H9 (cell line): ENCODE measurements around the gene GLT1D1. TPM values are rescaled to one million over a fixed set of nuclear protein-coding genes. Genes with fewer than 3 reads are reported as not detected.
A peak's percentile ranks its signal among the peaks of the same experiment; 100 is the strongest.

ENCODE experiments used
- DNase-seq: peaks from one replicate; pipeline ENCODE4 v3.0.0-alpha.2; 2017
- H2AFZ ChIP-seq: one replicate; pipeline ENCODE4 v1.6.1; 2013; ENCODE audit warnings: mild to moderate bottlenecking, low read length, control low read depth, moderate library complexity
- H2AK5ac ChIP-seq: 2 replicates; pipeline ENCODE4 v1.6.1; 2013; ENCODE audit warnings: low read length, control low read depth, mixed read lengths; ENCODE audit not compliant: insufficient read length
- H2BK120ac ChIP-seq: one replicate; pipeline ENCODE4 v1.6.1; 2013; ENCODE audit warnings: low read depth, mild to moderate bottlenecking, low read length, control low read depth, inconsistent platforms; ENCODE audit not compliant: poor library complexity, severe bottlenecking
- H2BK12ac ChIP-seq: 2 replicates; pipeline ENCODE4 v1.6.1; 2013; ENCODE audit warnings: low read length, control low read depth, mixed read lengths, low read depth; ENCODE audit not compliant: insufficient read length
- H2BK15ac ChIP-seq: 2 replicates; pipeline ENCODE4 v1.6.1; 2013; ENCODE audit warnings: low read depth, low read length, control low read depth
- H2BK20ac ChIP-seq: one replicate; pipeline ENCODE4 v1.6.1; 2013; ENCODE audit warnings: low read depth, mild to moderate bottlenecking, low read length, control low read depth, inconsistent platforms; ENCODE audit not compliant: poor library complexity, severe bottlenecking
- H2BK5ac ChIP-seq: 2 replicates; pipeline ENCODE4 v1.6.1; 2013; ENCODE audit warnings: low read length, control low read depth, mixed read lengths; ENCODE audit not compliant: insufficient read length
- H3K14ac ChIP-seq: 2 replicates; pipeline ENCODE4 v1.6.1; 2013; ENCODE audit warnings: low read length, control low read depth; ENCODE audit not compliant: insufficient read depth
- H3K18ac ChIP-seq: 2 replicates; pipeline ENCODE4 v1.6.1; 2013; ENCODE audit warnings: low read depth, mild to moderate bottlenecking, mixed read lengths, low read length, control low read depth; ENCODE audit not compliant: insufficient read length
- H3K23ac ChIP-seq: 2 replicates; pipeline ENCODE4 v1.6.1; 2013; ENCODE audit warnings: low read length, control low read depth, mixed read lengths, low read depth; ENCODE audit not compliant: insufficient read length
- H3K23me2 ChIP-seq: 2 replicates; pipeline ENCODE4 v1.6.1; 2013; ENCODE audit warnings: low read depth, mild to moderate bottlenecking, mixed read lengths, low read length, control low read depth; ENCODE audit not compliant: insufficient read length, poor library complexity, severe bottlenecking
- H3K27ac ChIP-seq: 2 replicates; pipeline ENCODE4 v1.5.1; 2013; ENCODE audit warnings: low read length, control low read depth, mixed read lengths, low read depth; ENCODE audit not compliant: insufficient read length
- H3K27me3 ChIP-seq: 2 replicates; pipeline ENCODE4 v1.6.1; 2013; ENCODE audit warnings: low read length, control low read depth, inconsistent platforms; ENCODE audit not compliant: insufficient read depth
- H3K4ac ChIP-seq: 2 replicates; pipeline ENCODE4 v1.6.1; 2013; ENCODE audit warnings: low read depth, mild to moderate bottlenecking, control low read depth, inconsistent platforms, low read length, moderate library complexity
- H3K4me1 ChIP-seq: 2 replicates; pipeline ENCODE4 v1.6.1; 2013; ENCODE audit warnings: low read length, control low read depth, inconsistent platforms; ENCODE audit not compliant: insufficient read depth
- H3K4me2 ChIP-seq: 2 replicates; pipeline ENCODE4 v1.6.1; 2013; ENCODE audit warnings: low read length, control low read depth, mixed read lengths; ENCODE audit not compliant: insufficient read length, insufficient read depth
- H3K56ac ChIP-seq: 2 replicates; pipeline ENCODE4 v1.6.1; 2013; ENCODE audit warnings: low read depth, mild to moderate bottlenecking, mixed read lengths, low read length, control low read depth; ENCODE audit not compliant: insufficient read length
- H3K79me1 ChIP-seq: 2 replicates; pipeline ENCODE4 v1.6.1; 2013; ENCODE audit warnings: low read depth, mild to moderate bottlenecking, moderate library complexity, low read length, control low read depth, inconsistent platforms; ENCODE audit not compliant: insufficient read depth, poor library complexity, severe bottlenecking
- H3K79me2 ChIP-seq: 2 replicates; pipeline ENCODE4 v1.6.1; 2013; ENCODE audit warnings: low read length, control low read depth, inconsistent platforms; ENCODE audit not compliant: insufficient read depth
- H3K9ac ChIP-seq: 2 replicates; pipeline ENCODE4 v1.6.1; 2013; ENCODE audit warnings: low read length, control low read depth, mixed read lengths; ENCODE audit not compliant: insufficient read length; ENCODE audit errors: extremely low read depth
- H3K9me3 ChIP-seq: one replicate; pipeline ENCODE4 v1.6.1; 2013; ENCODE audit warnings: low read depth, low read length, inconsistent platforms; ENCODE audit not compliant: control insufficient read depth
- H3T11ph ChIP-seq: one replicate; pipeline ENCODE4 v1.6.1; 2013; ENCODE audit warnings: mild to moderate bottlenecking, low read length, control low read depth, inconsistent platforms
- H4K20me1 ChIP-seq: one replicate; pipeline ENCODE4 v1.6.1; 2013; ENCODE audit not compliant: control insufficient read depth, insufficient read length, insufficient read depth
- H4K5ac ChIP-seq: 2 replicates; pipeline ENCODE4 v1.6.1; 2013; ENCODE audit warnings: low read depth, mild to moderate bottlenecking, mixed read lengths, low read length, control low read depth; ENCODE audit not compliant: insufficient read length
- H4K8ac ChIP-seq: replicated peaks from 2 replicates; pipeline ENCODE4 v1.6.1; 2013; ENCODE audit warnings: low read length, control low read depth, mixed read lengths, low read depth; ENCODE audit not compliant: insufficient read length
- H4K91ac ChIP-seq: 2 replicates; pipeline ENCODE4 v1.6.1; 2013; ENCODE audit warnings: low read depth, mild to moderate bottlenecking, moderate library complexity, mixed read lengths, low read length, control low read depth; ENCODE audit not compliant: insufficient read length
- H3K27ac Mint-ChIP-seq, 3 experiments: 2 replicates in 2 of 3; 3 replicates in 1 of 3; pipeline ENCODE4 v1.8.0; 2020 to 2021; ENCODE audit warnings: mixed read lengths in 3 of 3, mild to moderate bottlenecking in 1 of 3, moderate library complexity in 1 of 3
- H3K27me3 Mint-ChIP-seq: 2 replicates; pipeline ENCODE4 v1.8.0; 2021; ENCODE audit warnings: low read depth, mild to moderate bottlenecking, moderate library complexity, mixed read lengths
- H3K36me3 Mint-ChIP-seq, 3 experiments: 2 replicates in 2 of 3; 3 replicates in 1 of 3; pipeline ENCODE4 v1.8.0; 2020 to 2021; ENCODE audit warnings: low read depth in 3 of 3, mixed read lengths in 3 of 3; ENCODE audit not compliant: insufficient read depth in 1 of 3
- H3K4me1 Mint-ChIP-seq, 2 experiments: 2 replicates each; pipeline ENCODE4 v1.8.0; 2020; ENCODE audit warnings: mixed read lengths in 2 of 2
- H3K4me3 Mint-ChIP-seq, 2 experiments: 2 replicates in 1 of 2; 3 replicates in 1 of 2; pipeline ENCODE4 v1.8.0; 2020 to 2021; ENCODE audit warnings: mild to moderate bottlenecking in 2 of 2, mixed read lengths in 2 of 2, moderate library complexity in 1 of 2
- H3K9me3 Mint-ChIP-seq, 2 experiments: 2 replicates in 1 of 2; 3 replicates in 1 of 2; pipeline ENCODE4 v1.8.0; 2020; ENCODE audit warnings: mild to moderate bottlenecking in 2 of 2, mixed read lengths in 2 of 2, moderate library complexity in 1 of 2
- CTCF ChIP-seq: fragments of 200-600 bp; sonication (generic); conservative IDR thresholded peaks from 3 replicates; pipeline ENCODE4 v1.8.0; 2021; ENCODE audit warnings: antibody characterized with exemption, mild to moderate bottlenecking
- WGBS: extraction: QIAGEN DNeasy Blood & Tissue Kit; methylation state at CpG from one replicate; pipeline ENCODE4 v1.1.7; 2013; ENCODE audit warnings: missing lambda C conversion rate, low lambda C conversion rate, mixed read lengths; ENCODE audit not compliant: insufficient read length; ENCODE audit errors: extremely low coverage; 5-methylcytosine and 5-hydroxymethylcytosine counted together
- total RNA-seq: library from RNA; stranded (reverse); gene quantifications from 2 replicates; pipeline ENCODE4 v1.2.1, GENCODE V29; 2021

Gene GLT1D1
- total RNA-seq, 1 experiment from 2014 or later: 7.0 TPM

DNA sequence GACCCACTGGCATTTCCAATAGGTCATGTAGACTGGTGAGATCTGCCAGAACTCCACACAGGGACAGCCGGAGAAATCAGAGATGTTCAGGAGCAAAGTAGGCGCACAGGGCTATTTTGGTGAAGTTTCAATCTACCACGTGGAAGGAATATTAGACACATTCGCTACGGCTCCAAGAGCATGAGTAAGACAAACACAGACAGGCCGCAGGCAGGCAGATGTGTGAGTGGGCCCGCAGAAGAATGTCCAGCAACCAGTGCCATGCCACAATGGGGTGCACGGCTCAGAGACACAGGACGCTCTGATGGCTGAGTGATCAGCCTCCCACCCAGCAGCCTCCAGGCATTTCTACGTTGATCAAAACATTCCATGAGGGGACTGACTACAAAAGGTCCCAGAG lies 39.9 kb upstream of the GLT1D1 start:
- H4K5ac ChIP-seq: no peak overlapping the region
- H2BK5ac ChIP-seq: no peak overlapping the region
- H2BK15ac ChIP-seq: no peak overlapping the region
- no peak overlapping the region for H2BK12ac ChIP-seq
- H3K79me2 ChIP-seq: peaks cover 39% of the 10 kb centered on the region
- H3K9me3 ChIP-seq: no peaks in the 10 kb centered on the region
- no peak overlapping the region for H4K91ac ChIP-seq
- H4K20me1 ChIP-seq: no peaks in the 10 kb centered on the region
- H3K23me2 ChIP-seq: no peaks in the 10 kb centered on the region
- no peak overlapping the region for H3K4ac ChIP-seq
- WGBS: no CpG with 5 or more reads among the region's 10 CpGs
- H3K56ac ChIP-seq: no peak overlapping the region
- DNase-seq: no peak
- peaks cover 25% of the 10 kb centered on the region for H3K79me1 ChIP-seq
- H3K14ac ChIP-seq: no peak overlapping the region
- no peak overlapping the region for H2AK5ac ChIP-seq
- H3K4me1 ChIP-seq: peaks cover 7% of the 10 kb centered on the region; the same call in 1 of the 2 replicates
- Mint-ChIP-seq H3K36me3 (peaks cover 24 to 40% (median 40%) of the 10 kb centered on the region in 3 experiments; a peak in 6 of 7 replicates), H3K4me3 (no peak overlapping the region), H3K27me3 (no peaks in the 10 kb centered on the region), H3K9me3 (no peaks in the 10 kb centered on the region), H3K27ac (peak overlapping the region in 1 of 3 experiments; percentile 22; a peak in 1 of 7 replicates), H3K4me1 (peaks cover 28 to 33% of the 10 kb centered on the region in 2 experiments)
- no peak overlapping the region for H3K4me2 ChIP-seq
- H3K9ac ChIP-seq: no peak overlapping the region
- no peak overlapping the region for H3T11ph ChIP-seq
- no peak overlapping the region for H2BK120ac ChIP-seq
- no peak overlapping the region for H3K27ac ChIP-seq
- H3K18ac ChIP-seq: no peak overlapping the region
- H3K27me3 ChIP-seq: no peaks in the 10 kb centered on the region
- H2AFZ ChIP-seq: no peak overlapping the region
- no peak for TF ChIP-seq CTCF
- H4K8ac ChIP-seq: no peak overlapping the region
- no peak overlapping the region for H3K23ac ChIP-seq
- no peak overlapping the region for H2BK20ac ChIP-seq
